A673 (cell line): Measurements from ENCODE around the gene TEC.

Experiments
- EZH2 ChIP-seq: fragments of 200-600 bp; sonication (generic); IDR thresholded peaks from 2 replicates; pipeline ENCODE4 v1.6.1; 2017; ENCODE audit warnings: borderline replicate concordance, low read depth, mild to moderate bottlenecking, mixed read lengths, antibody characterized with exemption, low read length; ENCODE audit not compliant: poor library complexity, severe bottlenecking
- TF ChIP-seq, protein P1 (sequence below): fragments of 300-800, 200-600 bp; sonication (generic); conservative IDR thresholded peaks from 2 replicates; pipeline ENCODE4 v1.5.1; 2017; ENCODE audit warnings: low read depth, mild to moderate bottlenecking, antibody characterized with exemption, low read length, moderate library complexity, mixed read lengths

- no peak for TF ChIP-seq EZH2
- TF ChIP-seq, protein P1, sequence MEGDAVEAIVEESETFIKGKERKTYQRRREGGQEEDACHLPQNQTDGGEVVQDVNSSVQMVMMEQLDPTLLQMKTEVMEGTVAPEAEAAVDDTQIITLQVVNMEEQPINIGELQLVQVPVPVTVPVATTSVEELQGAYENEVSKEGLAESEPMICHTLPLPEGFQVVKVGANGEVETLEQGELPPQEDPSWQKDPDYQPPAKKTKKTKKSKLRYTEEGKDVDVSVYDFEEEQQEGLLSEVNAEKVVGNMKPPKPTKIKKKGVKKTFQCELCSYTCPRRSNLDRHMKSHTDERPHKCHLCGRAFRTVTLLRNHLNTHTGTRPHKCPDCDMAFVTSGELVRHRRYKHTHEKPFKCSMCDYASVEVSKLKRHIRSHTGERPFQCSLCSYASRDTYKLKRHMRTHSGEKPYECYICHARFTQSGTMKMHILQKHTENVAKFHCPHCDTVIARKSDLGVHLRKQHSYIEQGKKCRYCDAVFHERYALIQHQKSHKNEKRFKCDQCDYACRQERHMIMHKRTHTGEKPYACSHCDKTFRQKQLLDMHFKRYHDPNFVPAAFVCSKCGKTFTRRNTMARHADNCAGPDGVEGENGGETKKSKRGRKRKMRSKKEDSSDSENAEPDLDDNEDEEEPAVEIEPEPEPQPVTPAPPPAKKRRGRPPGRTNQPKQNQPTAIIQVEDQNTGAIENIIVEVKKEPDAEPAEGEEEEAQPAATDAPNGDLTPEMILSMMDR = no peak
These were observed 137.9 kb downstream of the TEC start for GRCh38 chr4:48131736-48132135.
